Measurements from ENCODE around the gene MFNG.
A peak's percentile ranks its signal among the peaks of the same experiment; 100 is the strongest.

The MFNG gene

GRCh38 chr22:37443086-37443485 is 43.1 kb downstream of the MFNG start:
- H3K36me3 ChIP-seq (ENCODE audit: control insufficient read depth in 2 of 2, insufficient read depth in 1 of 2, low read length in 2 of 2) = no peaks in the 10 kb centered on the region
- POLR2A ChIA-PET = no interaction called here
- no peak overlapping the region for H3K4me3 ChIP-seq (ENCODE audit: low read depth, low read length)
- CTCF ChIA-PET = interaction anchor here (1.4 kb wide), 1 partner anchor 12 kb away, joined by 7 read pairs; no protein-coding TSS in a partner anchor
- no peak overlapping the region for H3K27ac ChIP-seq (ENCODE audit: extremely low read depth, low read depth, low read length)
- H3K4me1 ChIP-seq (ENCODE audit: control insufficient read depth, insufficient read depth, low read length) = no peaks in the 10 kb centered on the region
- H3K9me3 ChIP-seq (ENCODE audit: control insufficient read depth, insufficient read depth, low read depth, low read length) = no peaks in the 10 kb centered on the region
- TF ChIP-seq ZNF585B (tag by site-specific recombination; IDR thresholded peaks at IDR 0.05) = no peak
- no peak for TF ChIP-seq PRDM4 (tag by site-specific recombination; IDR thresholded peaks at IDR 0.05)
- no peak for TF ChIP-seq PBX3 (CRISPR knock-in tag; IDR thresholded peaks at IDR 0.05)
- TF ChIP-seq YY2 (tag by site-specific recombination; IDR thresholded peaks at IDR 0.05) = no peak
- no peak for TF ChIP-seq SCRT1 (tag by site-specific recombination; IDR thresholded peaks at IDR 0.05; ENCODE audit: borderline replicate concordance)
- TF ChIP-seq ZNF274 (IDR thresholded peaks at IDR 0.05; ENCODE audit: low read length) = no peak
- TF ChIP-seq ZNF274 (tag by site-specific recombination; IDR thresholded peaks at IDR 0.05; ENCODE audit: borderline replicate concordance) = no peak
- TF ChIP-seq ZNF16 (tag by site-specific recombination; IDR thresholded peaks at IDR 0.05; ENCODE audit: low read depth) = no peak
- no peak for TF ChIP-seq CTCF (tag by site-specific recombination; IDR thresholded peaks at IDR 0.05)
- no peak for TF ChIP-seq SP2 (tag by site-specific recombination; IDR thresholded peaks at IDR 0.05)
- no peak for TF ChIP-seq ZNF600 (tag by site-specific recombination; IDR thresholded peaks at IDR 0.05)
- TF ChIP-seq KLF7 (tag by site-specific recombination; IDR thresholded peaks at IDR 0.05; ENCODE audit: borderline replicate concordance) = no peak
- no peak for TF ChIP-seq ZNF202 (tag by site-specific recombination; IDR thresholded peaks at IDR 0.05; ENCODE audit: borderline replicate concordance)
- no peak for TF ChIP-seq ZFP3 (tag by site-specific recombination; IDR thresholded peaks at IDR 0.05; ENCODE audit: low read depth)
- no peak for TF ChIP-seq ZNF404 (tag by site-specific recombination; IDR thresholded peaks at IDR 0.05)
- TF ChIP-seq MYNN (tag by site-specific recombination; IDR thresholded peaks at IDR 0.05; ENCODE audit: borderline replicate concordance) = no peak
- no peak for TF ChIP-seq ZNF645 (tag by site-specific recombination; IDR thresholded peaks at IDR 0.05)
- TF ChIP-seq ZNF335 (tag by site-specific recombination; conservative IDR thresholded peaks at IDR 0.05) = no peak

GRCh38 chr22:37442537-37442936 is 43.6 kb downstream of the MFNG start:
- Histone ChIP-seq H3K4me1 (ENCODE audit: control insufficient read depth, insufficient read depth, low read length) (no peaks in the 10 kb centered on the region), H3K27ac (ENCODE audit: extremely low read depth, low read depth, low read length) (no peak overlapping the region), H3K36me3 (ENCODE audit: control insufficient read depth in 2 of 2, insufficient read depth in 1 of 2, low read length in 2 of 2) (no peaks in the 10 kb centered on the region), H3K4me3 (ENCODE audit: low read depth, low read length) (no peak overlapping the region), H3K9me3 (ENCODE audit: control insufficient read depth, insufficient read depth, low read depth, low read length) (no peaks in the 10 kb centered on the region)
- CTCF ChIA-PET = interaction anchor here (0.6 to 1.4 kb wide), 2 partner anchors 11 to 182 kb away, joined by 5 to 7 read pairs; no protein-coding TSS in a partner anchor
- POLR2A ChIA-PET = interaction anchor here (0.6 to 1.3 kb wide), 3 partner anchors 11 to 18 kb away, joined by 3 to 6 read pairs (median 5); no protein-coding TSS in a partner anchor
- TF ChIP-seq WT1 (tag by site-specific recombination; IDR thresholded peaks at IDR 0.05) = no peak
- no peak for TF ChIP-seq ZNF830 (tag by site-specific recombination; IDR thresholded peaks at IDR 0.05; ENCODE audit: low read depth)
- peak; percentile 97 for TF ChIP-seq TRIM28 (IDR thresholded peaks at IDR 0.05; ENCODE audit: borderline replicate concordance, low read length)
- TF ChIP-seq ZNF404 (tag by site-specific recombination; IDR thresholded peaks at IDR 0.05) = no peak
- peak; percentile 98 for TF ChIP-seq SETDB1 (IDR thresholded peaks at IDR 0.05; ENCODE audit: insufficient read length, low read length)
- no peak for TF ChIP-seq SP7 (tag by site-specific recombination; IDR thresholded peaks at IDR 0.05)
- TF ChIP-seq ZBTB1 (tag by site-specific recombination; IDR thresholded peaks at IDR 0.05) = no peak
- TF ChIP-seq GLI4 (tag by site-specific recombination; IDR thresholded peaks at IDR 0.05) = no peak
- TF ChIP-seq ZNF580 (tag by site-specific recombination; IDR thresholded peaks at IDR 0.05) = 0 out of 2 replicates have a peak, but pooled peaks have one; percentile 11
- TF ChIP-seq BCL11A (tag by site-specific recombination; IDR thresholded peaks at IDR 0.05; ENCODE audit: low read depth) = no peak
